Keratinocyte (primary cell): ENCODE results near the gene C6orf132.

Experiments
- CTCF ChIP-seq, 3 experiments: IDR thresholded peaks in 1 of 3; conservative IDR thresholded peaks in 1 of 3; optimal IDR thresholded peaks in 1 of 3; 2 replicates in 2 of 3; 3 replicates in 1 of 3; pipeline versions ENCODE3 to v1.5.1; 2011; ENCODE audit warnings: low read length in 3 of 3, mild to moderate bottlenecking in 3 of 3, moderate library complexity in 2 of 3, control low read depth in 1 of 3, inconsistent platforms in 1 of 3; ENCODE audit not compliant: insufficient read depth in 2 of 3; ENCODE audit errors: extremely low read depth in 1 of 3
- EZH2 ChIP-seq: IDR thresholded peaks from one replicate; pipeline ENCODE4 v1.6.1; 2012; ENCODE audit warnings: inconsistent platforms, mild to moderate bottlenecking, low read length, moderate library complexity

DNA sequence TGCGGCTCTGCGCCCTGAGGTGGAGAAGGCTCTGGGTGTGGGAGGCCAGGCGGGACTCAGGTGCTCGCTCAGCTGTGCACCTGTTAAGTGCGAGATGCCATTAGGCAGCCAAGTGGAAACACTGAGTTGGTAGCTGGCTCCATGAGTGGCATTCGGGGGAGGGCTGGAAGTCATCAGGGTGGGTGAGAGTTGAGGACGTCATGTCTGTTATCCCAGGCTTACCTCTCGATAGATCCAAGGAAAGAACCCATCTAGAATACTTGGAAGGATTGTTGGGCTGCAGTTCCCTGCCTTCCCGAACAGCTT, 50.7 kb downstream of the C6orf132 start:
- TF ChIP-seq EZH2 (no peak), CTCF (optimal IDR thresholded peaks at IDR 0.05 in 1 of 3, IDR thresholded peaks at IDR 0.05 in 1 of 3, conservative IDR thresholded peaks at IDR 0.05 in 1 of 3; ENCODE audit: extremely low read depth in 1 of 3, insufficient read depth in 2 of 3, low read length in 3 of 3) (no peak)
